NCI-H345 treated with DMSO at 0.1 percent for 48 hours (cell line): ENCODE data around the gene TRIM50.
"Not testable (repeated sequence)": the region's sequence is repeated elsewhere in the genome, so short reads cannot be mapped to it uniquely, and the experiment has no call there.

Experiments used
- DNase-seq: peaks from one replicate; lab custom pipeline; 2025; ENCODE audit not compliant: unreplicated experiment; lab: John Stamatoyannopoulos, UW

The TRIM50 gene

GRCh38 chr7:73350306-73351068 lies 22.6 kb upstream of the TRIM50 start:
- no peak for DNase-seq

GRCh38 chr7:73349763-73350162 lies 21.9 kb upstream of the TRIM50 start:
- no peak for DNase-seq

GRCh38 chr7:73345951-73346350 lies 18.1 kb upstream of the TRIM50 start:
- DNase-seq, result no peak

GRCh38 chr7:73345538-73345937 lies 17.7 kb upstream of the TRIM50 start:
- DNase-seq, result no peak

GRCh38 chr7:73343671-73344380 lies 15.9 kb upstream of the TRIM50 start:
- DNase-seq, result no peak

GRCh38 chr7:73342645-73343044 lies 14.8 kb upstream of the TRIM50 start:
- peak; percentile 18 for DNase-seq

GRCh38 chr7:73341877-73342276 lies 14.0 kb upstream of the TRIM50 start:
- no peak for DNase-seq

GRCh38 chr7:73340514-73340913 lies 12.6 kb upstream of the TRIM50 start:
- DNase-seq, result peak; percentile 27

GRCh38 chr7:73338321-73338720 lies 10.4 kb upstream of the TRIM50 start:
- no peak for DNase-seq

GRCh38 chr7:73332447-73332846 lies 4.6 kb upstream of the TRIM50 start:
- DNase-seq, result no peak

GRCh38 chr7:73330772-73331171 lies 2.9 kb upstream of the TRIM50 start:
- no peak for DNase-seq

GRCh38 chr7:73329861-73330581 lies 2.1 kb upstream of the TRIM50 start:
- DNase-seq, result no peak

GRCh38 chr7:73328696-73329095 lies 814 bp upstream of the TRIM50 start:
- no peak for DNase-seq

- not testable (repeated sequence) for DNase-seq
Measured at GRCh38 chr7:73327449-73327848, 433 bp downstream of the TRIM50 start.

- not testable (repeated sequence) for DNase-seq
Measured at GRCh38 chr7:73325424-73325823, 2.5 kb downstream of the TRIM50 start.

GRCh38 chr7:73324081-73324845 lies 3.6 kb downstream of the TRIM50 start:
- DNase-seq, result peak; percentile 74

GRCh38 chr7:73323434-73324080 lies 4.3 kb downstream of the TRIM50 start:
- DNase-seq, result not testable (repeated sequence)

GRCh38 chr7:73320009-73320408 lies 7.9 kb downstream of the TRIM50 start:
- DNase-seq, result not testable (repeated sequence)

- DNase-seq, result not testable (repeated sequence)
Measured at GRCh38 chr7:73319541-73319940, 8.3 kb downstream of the TRIM50 start.

- not testable (repeated sequence) for DNase-seq
Measured at GRCh38 chr7:73318656-73319204, 9.2 kb downstream of the TRIM50 start.
